ENCODE data around the gene ELOVL1.

ELOVL1 gene

DNA sequence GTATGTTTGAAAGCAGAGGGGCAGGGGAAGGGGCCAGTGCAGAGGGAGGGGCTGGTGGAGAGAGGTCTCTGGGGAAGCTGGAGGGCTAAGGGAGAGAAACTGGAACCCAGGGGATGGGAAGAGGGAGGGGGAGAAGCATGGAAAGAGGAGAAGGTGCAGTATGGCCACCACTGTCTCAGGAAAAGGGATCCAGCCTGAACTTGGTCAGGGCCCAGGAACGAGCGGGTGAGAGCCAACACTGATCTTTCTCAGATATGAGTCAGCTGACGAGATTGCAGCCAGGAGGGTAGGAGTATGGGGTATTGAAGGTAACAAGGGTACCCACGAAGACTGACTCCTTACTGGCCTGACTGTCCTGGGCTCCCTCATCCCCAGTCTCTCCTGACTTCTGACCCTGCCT lies 49.0 kb downstream of the ELOVL1 start:
- no peak overlapping the region for H3K4me3 ChIP-seq (ENCODE audit: low read depth, low read length)
- no peaks in the 10 kb centered on the region for H3K27me3 ChIP-seq (ENCODE audit: insufficient read depth, low read depth, severe bottlenecking)
- no peaks in the 10 kb centered on the region for H3K9me3 ChIP-seq (ENCODE audit: severe bottlenecking)
- H3K36me3 ChIP-seq = no peaks in the 10 kb centered on the region
- DNase-seq = no peak
- TF ChIP-seq, protein P1, sequence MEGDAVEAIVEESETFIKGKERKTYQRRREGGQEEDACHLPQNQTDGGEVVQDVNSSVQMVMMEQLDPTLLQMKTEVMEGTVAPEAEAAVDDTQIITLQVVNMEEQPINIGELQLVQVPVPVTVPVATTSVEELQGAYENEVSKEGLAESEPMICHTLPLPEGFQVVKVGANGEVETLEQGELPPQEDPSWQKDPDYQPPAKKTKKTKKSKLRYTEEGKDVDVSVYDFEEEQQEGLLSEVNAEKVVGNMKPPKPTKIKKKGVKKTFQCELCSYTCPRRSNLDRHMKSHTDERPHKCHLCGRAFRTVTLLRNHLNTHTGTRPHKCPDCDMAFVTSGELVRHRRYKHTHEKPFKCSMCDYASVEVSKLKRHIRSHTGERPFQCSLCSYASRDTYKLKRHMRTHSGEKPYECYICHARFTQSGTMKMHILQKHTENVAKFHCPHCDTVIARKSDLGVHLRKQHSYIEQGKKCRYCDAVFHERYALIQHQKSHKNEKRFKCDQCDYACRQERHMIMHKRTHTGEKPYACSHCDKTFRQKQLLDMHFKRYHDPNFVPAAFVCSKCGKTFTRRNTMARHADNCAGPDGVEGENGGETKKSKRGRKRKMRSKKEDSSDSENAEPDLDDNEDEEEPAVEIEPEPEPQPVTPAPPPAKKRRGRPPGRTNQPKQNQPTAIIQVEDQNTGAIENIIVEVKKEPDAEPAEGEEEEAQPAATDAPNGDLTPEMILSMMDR (IDR thresholded peaks at IDR 0.05; ENCODE audit: low read depth, low read length) = no peak
- no peak overlapping the region for H3K27ac ChIP-seq

DNA sequence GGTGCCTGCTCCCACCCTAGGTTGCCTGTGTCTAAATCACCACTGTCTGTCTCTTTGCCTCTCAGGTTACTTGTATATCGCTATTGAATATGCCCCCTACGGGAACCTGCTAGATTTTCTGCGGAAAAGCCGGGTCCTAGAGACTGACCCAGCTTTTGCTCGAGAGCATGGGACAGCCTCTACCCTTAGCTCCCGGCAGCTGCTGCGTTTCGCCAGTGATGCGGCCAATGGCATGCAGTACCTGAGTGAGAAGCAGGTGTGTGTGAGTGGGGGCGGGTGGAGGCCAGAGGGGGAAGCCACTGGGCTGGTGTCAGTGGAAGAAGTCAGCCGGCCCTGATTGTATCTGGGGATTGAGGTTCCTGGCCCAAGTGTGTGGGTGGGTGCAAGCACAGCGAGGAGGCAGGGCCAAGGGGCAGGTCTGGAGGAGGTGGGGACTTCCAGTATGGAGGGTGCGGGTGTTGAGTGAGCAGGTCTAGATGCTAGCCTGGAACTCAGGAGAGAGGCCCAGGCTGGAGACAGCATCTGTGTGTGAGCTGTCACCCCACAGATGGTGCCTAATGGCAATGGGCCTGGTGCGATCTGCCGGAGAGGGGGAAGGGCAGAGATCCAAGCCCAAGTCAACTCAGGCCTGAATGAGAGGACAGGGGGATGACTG lies 49.9 kb downstream of the ELOVL1 start:
- no peaks in the 10 kb centered on the region for H3K9me3 ChIP-seq (ENCODE audit: severe bottlenecking)
- no peaks in the 10 kb centered on the region for H3K27me3 ChIP-seq (ENCODE audit: insufficient read depth, low read depth, severe bottlenecking)
- TF ChIP-seq, protein P1 (IDR thresholded peaks at IDR 0.05; ENCODE audit: low read depth, low read length) = no peak
- H3K4me3 ChIP-seq (ENCODE audit: low read depth, low read length) = no peak overlapping the region
- no peak overlapping the region for H3K27ac ChIP-seq
- peak; percentile 32 for DNase-seq
- H3K36me3 ChIP-seq = no peaks in the 10 kb centered on the region

DNA sequence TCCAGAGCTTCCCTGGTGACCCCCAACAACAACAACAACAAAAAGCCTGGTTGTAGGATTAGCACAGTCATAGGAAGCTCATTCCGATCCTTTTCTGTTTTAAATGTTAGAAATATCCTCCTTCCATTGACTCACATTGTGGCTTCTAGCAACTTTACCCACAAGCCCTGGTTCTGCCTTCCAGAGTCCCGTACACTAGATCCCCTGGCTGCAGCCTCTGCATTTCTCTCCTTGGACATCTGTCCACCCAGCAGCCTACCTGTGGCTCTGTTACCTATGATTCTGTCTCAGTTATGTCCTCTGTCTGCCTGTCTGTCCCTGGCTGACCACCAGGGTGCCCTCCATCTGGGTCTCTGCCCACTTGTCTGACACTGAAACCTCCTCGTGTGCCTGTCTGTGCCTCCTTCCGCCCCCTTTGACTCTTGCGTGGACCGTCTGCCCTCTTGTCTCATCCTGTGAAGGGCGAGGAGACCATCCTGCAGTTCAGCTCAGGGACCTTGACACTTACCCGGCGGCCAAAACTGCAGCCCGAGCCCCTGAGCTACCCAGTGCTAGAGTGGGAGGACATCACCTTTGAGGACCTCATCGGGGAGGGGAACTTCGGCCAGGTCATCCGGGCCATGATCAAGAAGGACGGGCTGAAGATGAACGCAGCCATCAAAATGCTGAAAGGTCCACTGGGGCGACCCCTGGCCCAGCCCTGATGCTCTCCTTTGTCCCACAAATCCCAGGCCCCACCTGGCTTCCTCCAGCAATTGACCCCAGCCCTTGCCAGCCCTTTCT lies 50.9 kb downstream of the ELOVL1 start:
- no peak for DNase-seq
- Histone ChIP-seq H3K4me3 (ENCODE audit: low read depth, low read length) (no peak overlapping the region), H3K27ac (no peak overlapping the region), H3K36me3 (no peaks in the 10 kb centered on the region), H3K9me3 (ENCODE audit: severe bottlenecking) (no peaks in the 10 kb centered on the region), H3K27me3 (ENCODE audit: insufficient read depth, low read depth, severe bottlenecking) (no peaks in the 10 kb centered on the region)
- TF ChIP-seq, protein P1 (IDR thresholded peaks at IDR 0.05; ENCODE audit: low read depth, low read length) = 0 out of 2 replicates have a peak, but pooled peaks have one; percentile 23

- TF ChIP-seq, protein P1 (IDR thresholded peaks at IDR 0.05; ENCODE audit: low read depth, low read length) = no peak
- H3K36me3 ChIP-seq = no peaks in the 10 kb centered on the region
- no peak for DNase-seq
- H3K4me3 ChIP-seq (ENCODE audit: low read depth, low read length) = no peak overlapping the region
- no peaks in the 10 kb centered on the region for H3K9me3 ChIP-seq (ENCODE audit: severe bottlenecking)
- no peak overlapping the region for H3K27ac ChIP-seq
- no peaks in the 10 kb centered on the region for H3K27me3 ChIP-seq (ENCODE audit: insufficient read depth, low read depth, severe bottlenecking)
Observed at GRCh38 chr1:43315963-43316737, 51.7 kb downstream of the ELOVL1 start.

GRCh38 chr1:43315481-43315880 lies 52.3 kb downstream of the ELOVL1 start:
- Histone ChIP-seq H3K9me3 (ENCODE audit: severe bottlenecking) (no peaks in the 10 kb centered on the region), H3K4me3 (ENCODE audit: low read depth, low read length) (no peak overlapping the region), H3K27me3 (ENCODE audit: insufficient read depth, low read depth, severe bottlenecking) (no peaks in the 10 kb centered on the region), H3K27ac (no peak overlapping the region), H3K36me3 (no peaks in the 10 kb centered on the region)
- DNase-seq = no peak
- TF ChIP-seq, protein P1 (IDR thresholded peaks at IDR 0.05; ENCODE audit: low read depth, low read length) = no peak

Data from WERI-Rb-1 (cell line).